B cell (primary cell): Measurements from ENCODE around the gene TBC1D22A. TPM values are rescaled to one million over a fixed set of nuclear protein-coding genes. Genes with fewer than 3 reads are reported as not detected.

Source experiments
- ATAC-seq: fragments of 200-7000 bp; cut with Tn5 transposase; one replicate; pipeline ENCODE4 v1.10.0; 2021; ENCODE audit warnings: low read depth, mild to moderate bottlenecking, moderate number of reproducible peaks, moderate library complexity
- CTCF ChIA-PET: fragments of 350-600 bp; sonication (Branson Sonifier 250); formaldehyde crosslinking; loops from one replicate; lab custom pipeline; 2021; ENCODE audit warnings: antibody characterized with exemption, inconsistent platforms; lab: Charles Lee
- POLR2A ChIA-PET: fragments of 350-600 bp; sonication (Branson Sonifier 250); formaldehyde crosslinking; loops from one replicate; lab custom pipeline; 2021; ENCODE audit warnings: antibody characterized with exemption; lab: Charles Lee
- DNase-seq: peaks from one replicate; pipeline ENCODE4 v3.0.0; 2013
- H2AFZ ChIP-seq: 2 replicates; pipeline ENCODE4 v1.6.1; 2012; ENCODE audit warnings: mild to moderate bottlenecking, low read depth, low read length; ENCODE audit not compliant: insufficient read depth, poor library complexity, severe bottlenecking
- H3K27ac ChIP-seq, 2 donors: 1 replicate in 1 of 2; 2 replicates in 1 of 2; pipeline ENCODE4 v1.5.1; 2012 to 2013; ENCODE audit warnings: low read length in 2 of 2, mild to moderate bottlenecking in 2 of 2, moderate library complexity in 1 of 2
- H3K27me3 ChIP-seq, 4 experiments: fragments of 200-600 bp in 1 of 4; sonication (generic) in 1 of 4; replicated peaks in 1 of 4; 1 replicate in 2 of 4; 2 replicates in 2 of 4; pipeline versions ENCODE4 v1.6.1 to v1.7.0; 2013 to 2016; ENCODE audit warnings: low read length in 3 of 4, mild to moderate bottlenecking in 2 of 4, mixed read lengths in 1 of 4, moderate library complexity in 1 of 4; ENCODE audit not compliant: insufficient read depth in 4 of 4, control insufficient read depth in 3 of 4; ENCODE audit errors: control extremely low read depth in 1 of 4
- H3K36me3 ChIP-seq, 2 experiments: replicated peaks in 1 of 2; 1 replicate in 1 of 2; 2 replicates in 1 of 2; pipeline versions ENCODE4 v1.6.1 to v1.7.1; 2013; ENCODE audit warnings: low read length in 1 of 2; ENCODE audit not compliant: insufficient read depth in 2 of 2, control insufficient read depth in 1 of 2; ENCODE audit errors: control extremely low read depth in 1 of 2, extremely low read depth in 1 of 2
- H3K4me1 ChIP-seq, 2 donors: fragments of 200-600 bp in 1 of 2; sonication (generic) in 1 of 2; 1 replicate in 1 of 2; 2 replicates in 1 of 2; pipeline versions ENCODE4 v1.5.1 to v1.6.1; 2013 to 2017; ENCODE audit warnings: low read length in 2 of 2; ENCODE audit not compliant: control insufficient read depth in 2 of 2, insufficient read depth in 2 of 2
- H3K4me2 ChIP-seq: replicated peaks from 2 replicates; pipeline ENCODE3; 2012; ENCODE audit warnings: mild to moderate bottlenecking, low read depth, low read length; ENCODE audit not compliant: poor library complexity, severe bottlenecking
- H3K4me3 ChIP-seq, 5 experiments: fragments of 200-600 bp in 1 of 5; sonication (generic) in 1 of 5; 1 replicate in 3 of 5; 2 replicates in 2 of 5; pipeline versions ENCODE4 v1.5.1 to v1.7.0; 2011 to 2016; ENCODE audit warnings: low read length in 4 of 5, mild to moderate bottlenecking in 4 of 5, low read depth in 2 of 5, control low read depth in 1 of 5, moderate library complexity in 1 of 5; ENCODE audit not compliant: insufficient read depth in 1 of 5; ENCODE audit errors: control extremely low read depth in 1 of 5, extremely low read depth in 1 of 5
- H3K79me2 ChIP-seq: fragments of 200-600 bp; sonication (generic); one replicate; pipeline ENCODE4 v1.6.0; 2016; ENCODE audit warnings: low read length; ENCODE audit not compliant: control insufficient read depth, insufficient read depth
- H3K9ac ChIP-seq: fragments of 200-600 bp; sonication (generic); 2 replicates; pipeline ENCODE4 v1.6.1; 2017; ENCODE audit warnings: mild to moderate bottlenecking, low read length, moderate library complexity
- H3K9me3 ChIP-seq, 3 donors: one replicate each; pipeline versions ENCODE4 v1.6.1 to v1.7.1; 2013; ENCODE audit warnings: low read length in 2 of 3; ENCODE audit not compliant: control insufficient read depth in 2 of 3, insufficient read depth in 1 of 3; ENCODE audit errors: control extremely low read depth in 1 of 3
- H4K20me1 ChIP-seq: 2 replicates; pipeline ENCODE4 v1.6.0; 2012; ENCODE audit warnings: mild to moderate bottlenecking, low read length; ENCODE audit not compliant: insufficient read depth, control insufficient read depth, poor library complexity, severe bottlenecking
- H3K27ac Mint-ChIP-seq: one replicate; pipeline ENCODE4 v1.8.0; 2021; ENCODE audit warnings: mixed read lengths
- H3K27me3 Mint-ChIP-seq: one replicate; pipeline ENCODE4 v1.8.0; 2021; ENCODE audit warnings: mixed read lengths
- H3K4me1 Mint-ChIP-seq: one replicate; pipeline ENCODE4 v1.8.0; 2021; ENCODE audit warnings: mixed read lengths
- H3K4me3 Mint-ChIP-seq: one replicate; pipeline ENCODE4 v1.8.0; 2021; ENCODE audit warnings: mixed read lengths
- H3K9me3 Mint-ChIP-seq: one replicate; pipeline ENCODE4 v1.8.0; 2022; ENCODE audit warnings: mixed read lengths; ENCODE audit not compliant: insufficient read depth
- EZH2 ChIP-seq: IDR thresholded peaks from 2 replicates; pipeline ENCODE4 v1.6.1; 2012; ENCODE audit warnings: borderline replicate concordance, low read depth, mild to moderate bottlenecking, moderate library complexity, low read length; ENCODE audit not compliant: insufficient read depth, poor library complexity, severe bottlenecking
- WGBS: methylation state at CpG from one replicate; pipeline ENCODE4 v1.1.5; 2013; ENCODE audit warnings: missing lambda C conversion rate; ENCODE audit not compliant: insufficient coverage; 5-methylcytosine and 5-hydroxymethylcytosine counted together
- intact Hi-C: fragments of 100-400 bp; cut with micrococcal nuclease; formaldehyde crosslinking; loops from one replicate; pipeline ENCODE4 v1.10.0; 2022
- polyA plus RNA-seq: library from polyadenylated mRNA; depleted of rRNA; stranded (reverse); fragments of >200 nt; gene quantifications from 2 replicates; pipeline ENCODE4 v1.2.3, GENCODE V29; 2012
- total RNA-seq, 2 donors: library from RNA; stranded (reverse); fragments of 120-200 nt in 1 of 2; gene quantifications; 1 replicate in 1 of 2; 2 replicates in 1 of 2; pipeline versions ENCODE4 v1.2.3 to v1.2.4, GENCODE V29; 2013 to 2022
- TF ChIP-seq, protein P1 (sequence below): fragments of 200-600 bp; IDR thresholded peaks from one replicate; pipeline ENCODE4 v1.8.0; 2022; ENCODE audit warnings: antibody characterized with exemption, mild to moderate bottlenecking

Gene TBC1D22A
- total and polyA plus RNA-seq, 2 donors (not counting 1 experiment from before 2014, with no cell fraction given), result 73.8 to 128 TPM

DNA sequence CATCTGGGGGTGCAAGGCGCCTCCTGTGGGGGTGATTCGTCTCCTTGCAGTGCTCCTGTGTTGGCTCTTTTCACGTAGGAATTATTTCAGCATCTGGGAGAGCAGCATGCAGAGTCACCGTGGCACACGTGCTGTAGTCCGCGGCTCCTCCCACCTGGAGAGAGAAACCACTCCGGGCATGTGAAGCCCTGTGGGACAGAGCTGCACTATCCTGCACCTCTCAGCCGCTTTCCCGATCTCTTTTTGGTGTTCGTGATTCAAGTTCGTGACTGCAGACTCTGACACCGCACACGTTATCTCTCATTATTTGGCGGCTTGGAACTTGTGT is 394.6 kb downstream of the TBC1D22A start:
- H3K9ac ChIP-seq, result no peak overlapping the region
- H3K79me2 ChIP-seq, result peaks cover 10% of the 10 kb centered on the region
- H3K9me3 Mint-ChIP-seq, result no peaks in the 10 kb centered on the region
- H2AFZ ChIP-seq, result no peak overlapping the region
- no peak for ATAC-seq
- no peaks in the 10 kb centered on the region for H3K27me3 Mint-ChIP-seq
- intact Hi-C loops, result no loop called here
- WGBS, result 90% methylated on average over 15 of the region's 15 CpGs
- no peak for DNase-seq
- H3K27ac ChIP-seq, result no peak overlapping the region
- H3K4me1 ChIP-seq, result no peaks in the 10 kb centered on the region
- peaks cover 0 to 11% (median 0%) of the 10 kb centered on the region in 3 donors for H3K9me3 ChIP-seq
- no peak overlapping the region for H3K4me3 ChIP-seq
- no peak overlapping the region for H3K4me2 ChIP-seq
- no peak for TF ChIP-seq EZH2
- TF ChIP-seq, protein P1, sequence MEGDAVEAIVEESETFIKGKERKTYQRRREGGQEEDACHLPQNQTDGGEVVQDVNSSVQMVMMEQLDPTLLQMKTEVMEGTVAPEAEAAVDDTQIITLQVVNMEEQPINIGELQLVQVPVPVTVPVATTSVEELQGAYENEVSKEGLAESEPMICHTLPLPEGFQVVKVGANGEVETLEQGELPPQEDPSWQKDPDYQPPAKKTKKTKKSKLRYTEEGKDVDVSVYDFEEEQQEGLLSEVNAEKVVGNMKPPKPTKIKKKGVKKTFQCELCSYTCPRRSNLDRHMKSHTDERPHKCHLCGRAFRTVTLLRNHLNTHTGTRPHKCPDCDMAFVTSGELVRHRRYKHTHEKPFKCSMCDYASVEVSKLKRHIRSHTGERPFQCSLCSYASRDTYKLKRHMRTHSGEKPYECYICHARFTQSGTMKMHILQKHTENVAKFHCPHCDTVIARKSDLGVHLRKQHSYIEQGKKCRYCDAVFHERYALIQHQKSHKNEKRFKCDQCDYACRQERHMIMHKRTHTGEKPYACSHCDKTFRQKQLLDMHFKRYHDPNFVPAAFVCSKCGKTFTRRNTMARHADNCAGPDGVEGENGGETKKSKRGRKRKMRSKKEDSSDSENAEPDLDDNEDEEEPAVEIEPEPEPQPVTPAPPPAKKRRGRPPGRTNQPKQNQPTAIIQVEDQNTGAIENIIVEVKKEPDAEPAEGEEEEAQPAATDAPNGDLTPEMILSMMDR, result no peak
- H3K27me3 ChIP-seq, result no peaks in the 10 kb centered on the region
- peaks cover 4% of the 10 kb centered on the region for H3K4me1 Mint-ChIP-seq
- ChIA-PET CTCF (no interaction called here), POLR2A (no interaction called here)
- peaks cover 87% of the 10 kb centered on the region for H4K20me1 ChIP-seq
- no peak overlapping the region for H3K27ac Mint-ChIP-seq
- no peak overlapping the region for H3K4me3 Mint-ChIP-seq
- peaks cover 4 to 42% of the 10 kb centered on the region in 2 experiments for H3K36me3 ChIP-seq

DNA sequence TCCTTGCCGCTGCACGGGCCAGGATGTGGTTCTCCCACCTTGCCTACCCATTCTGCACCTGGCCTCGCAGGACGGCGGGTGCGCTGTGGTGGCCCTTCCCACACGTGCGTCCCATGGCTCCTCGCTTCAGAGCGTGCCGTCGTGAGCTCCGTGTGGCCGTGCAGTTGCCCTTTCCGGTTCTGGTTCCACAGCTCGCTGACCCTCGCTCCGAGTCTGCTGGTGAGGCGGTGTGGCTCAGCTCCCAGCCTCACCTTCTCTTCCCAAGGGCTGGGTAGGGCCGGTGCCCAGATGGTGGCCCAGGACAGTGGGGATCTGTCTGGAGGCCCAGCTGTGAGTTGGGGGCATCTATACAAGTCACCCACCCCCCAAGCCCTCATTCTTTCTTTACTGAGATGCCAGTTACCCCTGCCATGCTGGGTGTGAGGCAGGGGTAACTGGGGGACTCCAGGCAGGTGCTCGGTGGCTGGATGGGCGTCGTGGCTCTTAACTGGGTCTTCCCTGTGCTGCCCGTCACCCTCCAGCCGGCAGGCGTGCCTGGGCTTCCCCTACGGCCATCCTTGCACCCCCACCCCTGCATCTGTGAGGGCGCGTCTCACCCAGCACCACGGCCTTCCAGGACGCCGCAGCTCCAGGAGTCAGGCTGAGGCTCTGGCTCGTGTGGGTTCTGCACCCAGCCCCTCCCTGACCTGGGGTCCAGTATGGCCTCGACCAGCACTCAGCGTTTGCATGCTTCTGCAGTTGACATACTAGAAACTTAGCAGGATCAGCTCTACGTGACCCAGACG is 395.2 kb downstream of the TBC1D22A start:
- CTCF ChIA-PET, result no interaction called here

More for the DNA sequence above, 395.2 kb downstream of the TBC1D22A start:
- H3K9me3 ChIP-seq, result peaks cover 0 to 5% (median 0%) of the 10 kb centered on the region in 3 donors
- no peaks in the 10 kb centered on the region for H3K4me1 ChIP-seq
- TF ChIP-seq EZH2, result no peak
- TF ChIP-seq, protein P1, result no peak
- H3K36me3 ChIP-seq, result peaks cover 4 to 37% of the 10 kb centered on the region in 2 experiments
- DNase-seq (no peak), ATAC-seq (no peak)
- POLR2A ChIA-PET, result no interaction called here
- no peak overlapping the region for H3K9ac ChIP-seq
- H3K27ac ChIP-seq, result no peak overlapping the region
- H3K4me3 ChIP-seq, result no peak overlapping the region
- intact Hi-C loops, result no loop called here
- no peak overlapping the region for H3K4me2 ChIP-seq
- peaks cover 5% of the 10 kb centered on the region for H3K79me2 ChIP-seq
- 96% methylated on average over 32 of the region's 37 CpGs for WGBS
- H3K27ac Mint-ChIP-seq, result no peak overlapping the region
- no peak overlapping the region for H3K4me3 Mint-ChIP-seq
- no peaks in the 10 kb centered on the region for H3K9me3 Mint-ChIP-seq
- no peak overlapping the region for H2AFZ ChIP-seq
- no peaks in the 10 kb centered on the region for H3K27me3 Mint-ChIP-seq
- peaks cover 4% of the 10 kb centered on the region for H3K4me1 Mint-ChIP-seq
- peaks cover 84% of the 10 kb centered on the region for H4K20me1 ChIP-seq
- no peaks in the 10 kb centered on the region for H3K27me3 ChIP-seq
